ENCODE measurements around the gene MSS51.
"Not testable (repeated sequence)": the region's sequence is repeated elsewhere in the genome, so short reads cannot be mapped to it uniquely, and the experiment has no call there.

MSS51 gene

GRCh38 chr10:73399063-73399462 lies 34.3 kb downstream of the MSS51 start:
- peaks cover 51% of the 10 kb centered on the region for H3K36me3 ChIP-seq
- TF ChIP-seq, protein P1, sequence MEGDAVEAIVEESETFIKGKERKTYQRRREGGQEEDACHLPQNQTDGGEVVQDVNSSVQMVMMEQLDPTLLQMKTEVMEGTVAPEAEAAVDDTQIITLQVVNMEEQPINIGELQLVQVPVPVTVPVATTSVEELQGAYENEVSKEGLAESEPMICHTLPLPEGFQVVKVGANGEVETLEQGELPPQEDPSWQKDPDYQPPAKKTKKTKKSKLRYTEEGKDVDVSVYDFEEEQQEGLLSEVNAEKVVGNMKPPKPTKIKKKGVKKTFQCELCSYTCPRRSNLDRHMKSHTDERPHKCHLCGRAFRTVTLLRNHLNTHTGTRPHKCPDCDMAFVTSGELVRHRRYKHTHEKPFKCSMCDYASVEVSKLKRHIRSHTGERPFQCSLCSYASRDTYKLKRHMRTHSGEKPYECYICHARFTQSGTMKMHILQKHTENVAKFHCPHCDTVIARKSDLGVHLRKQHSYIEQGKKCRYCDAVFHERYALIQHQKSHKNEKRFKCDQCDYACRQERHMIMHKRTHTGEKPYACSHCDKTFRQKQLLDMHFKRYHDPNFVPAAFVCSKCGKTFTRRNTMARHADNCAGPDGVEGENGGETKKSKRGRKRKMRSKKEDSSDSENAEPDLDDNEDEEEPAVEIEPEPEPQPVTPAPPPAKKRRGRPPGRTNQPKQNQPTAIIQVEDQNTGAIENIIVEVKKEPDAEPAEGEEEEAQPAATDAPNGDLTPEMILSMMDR (IDR thresholded peaks at IDR 0.05): no peak
- no peaks in the 10 kb centered on the region for H3K9me3 ChIP-seq
- H3K4me1 ChIP-seq (ENCODE audit: control insufficient read depth in 1 of 2, insufficient read depth in 1 of 2, low read depth in 1 of 2, low read length in 1 of 2): no peaks in the 10 kb centered on the region
- no peak overlapping the region for H3K27ac ChIP-seq
- no peak overlapping the region for H3K4me3 ChIP-seq (ENCODE audit: low read depth in 1 of 2, low read length in 1 of 2)
- H3K27me3 ChIP-seq: no peaks in the 10 kb centered on the region

DNA sequence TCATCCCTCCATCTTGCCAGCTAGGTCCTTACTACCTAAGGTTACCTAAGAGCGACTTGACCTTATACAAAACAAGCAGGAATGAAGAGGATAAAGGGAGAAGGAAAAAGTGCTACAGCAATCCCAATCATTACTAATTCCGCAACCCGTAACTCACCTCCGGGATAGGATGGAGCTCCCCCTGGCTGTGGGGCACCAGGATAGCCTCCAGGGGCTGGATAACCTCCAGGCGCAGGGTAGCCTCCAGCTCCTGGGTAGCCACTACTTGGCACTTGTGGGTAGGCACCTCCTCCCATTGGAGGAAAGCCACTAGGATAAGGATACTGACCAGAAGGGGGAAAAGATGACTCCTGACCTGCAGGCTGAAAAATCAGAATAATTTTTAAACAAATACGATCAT lies 35.3 kb downstream of the MSS51 start:
- Histone ChIP-seq H3K36me3 (peaks cover 51% of the 10 kb centered on the region), H3K27me3 (no peaks in the 10 kb centered on the region), H3K4me1 (ENCODE audit: control insufficient read depth in 1 of 2, insufficient read depth in 1 of 2, low read depth in 1 of 2, low read length in 1 of 2) (no peaks in the 10 kb centered on the region)

GRCh38 chr10:73394325-73394724 lies 39.0 kb downstream of the MSS51 start:
- not testable (repeated sequence) for H3K4me3 ChIP-seq (ENCODE audit: low read depth in 1 of 2, low read length in 1 of 2); H3K27ac ChIP-seq; H3K27me3 ChIP-seq; H3K4me1 ChIP-seq (ENCODE audit: control insufficient read depth in 1 of 2, insufficient read depth in 1 of 2, low read depth in 1 of 2, low read length in 1 of 2); H3K9me3 ChIP-seq
- peaks cover 67% of the 10 kb centered on the region for H3K36me3 ChIP-seq

More for the DNA sequence above, 35.3 kb downstream of the MSS51 start:
- TF ChIP-seq, protein P1 (IDR thresholded peaks at IDR 0.05): no peak
- no peak overlapping the region for H3K27ac ChIP-seq
- H3K4me3 ChIP-seq (ENCODE audit: low read depth in 1 of 2, low read length in 1 of 2): no peak overlapping the region
- no peaks in the 10 kb centered on the region for H3K9me3 ChIP-seq

- Histone ChIP-seq H3K36me3 (peaks cover 72% of the 10 kb centered on the region), H3K4me1 (ENCODE audit: control insufficient read depth in 1 of 2, insufficient read depth in 1 of 2, low read depth in 1 of 2, low read length in 1 of 2) (no peaks in the 10 kb centered on the region), H3K27me3 (no peaks in the 10 kb centered on the region), H3K4me3 (ENCODE audit: low read depth in 1 of 2, low read length in 1 of 2) (no peak overlapping the region), H3K27ac (no peak overlapping the region), H3K9me3 (no peaks in the 10 kb centered on the region)
- TF ChIP-seq, protein P1 (IDR thresholded peaks at IDR 0.05): no peak
These were observed 45.1 kb downstream of the MSS51 start for GRCh38 chr10:73388228-73388627.

DNA sequence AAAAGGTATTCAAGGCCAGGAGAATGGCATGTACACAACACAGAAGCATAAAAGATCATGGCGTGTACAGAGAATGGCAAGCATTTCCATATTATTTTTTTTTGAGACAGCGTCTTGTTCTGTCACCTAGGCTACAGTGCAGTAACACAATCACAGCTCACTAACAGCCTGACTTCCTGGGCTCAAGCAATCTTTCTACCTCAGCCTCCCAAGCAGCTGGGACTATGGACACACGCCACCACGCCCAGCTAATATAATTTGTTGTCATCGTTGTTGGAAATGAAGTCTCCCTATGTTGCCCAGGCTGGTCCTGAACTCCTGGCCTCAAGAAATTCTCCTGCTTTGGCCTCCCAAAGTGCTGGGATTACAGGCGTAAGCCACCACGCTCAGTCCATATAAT lies 46.8 kb downstream of the MSS51 start:
- TF ChIP-seq, protein P1 (IDR thresholded peaks at IDR 0.05): no peak
- H3K27me3 ChIP-seq: no peaks in the 10 kb centered on the region
- H3K4me3 ChIP-seq (ENCODE audit: low read depth in 1 of 2, low read length in 1 of 2): no peak overlapping the region
- H3K4me1 ChIP-seq (ENCODE audit: control insufficient read depth in 1 of 2, insufficient read depth in 1 of 2, low read depth in 1 of 2, low read length in 1 of 2): no peaks in the 10 kb centered on the region
- no peak overlapping the region for H3K27ac ChIP-seq
- H3K36me3 ChIP-seq: peaks cover 89% of the 10 kb centered on the region
- no peaks in the 10 kb centered on the region for H3K9me3 ChIP-seq

- H3K27me3 ChIP-seq: no peaks in the 10 kb centered on the region
These were observed 54.2 kb downstream of the MSS51 start for GRCh38 chr10:73379064-73379748.

More at GRCh38 chr10:73379064-73379748, 54.2 kb downstream of the MSS51 start:
- Histone ChIP-seq H3K4me1 (ENCODE audit: control insufficient read depth in 1 of 2, insufficient read depth in 1 of 2, low read depth in 1 of 2, low read length in 1 of 2) (no peaks in the 10 kb centered on the region), H3K9me3 (no peaks in the 10 kb centered on the region), H3K36me3 (peaks cover 95% of the 10 kb centered on the region), H3K4me3 (ENCODE audit: low read depth in 1 of 2, low read length in 1 of 2) (no peak overlapping the region), H3K27ac (no peak overlapping the region)
- TF ChIP-seq, protein P1 (IDR thresholded peaks at IDR 0.05): no peak

Data from neutrophil (primary cell).